GM13976 (cell line): Measurements from ENCODE around the gene ABCC1.

ENCODE experiments used
- DNase-seq: peaks from one replicate; pipeline ENCODE4 v3.0.0; 2012; ENCODE audit warnings: low spot score
- in situ Hi-C: fragments of 300-500 bp; cut with MboI; formaldehyde crosslinking; loops from one replicate; pipeline ENCODE4 v1.12.0; 2022; ENCODE audit warnings: low sequenced_read_pairs, mixed read lengths, inconsistent platforms; ENCODE audit not compliant: unreplicated experiment
- TF ChIP-seq, protein P1 (sequence below): IDR thresholded peaks from 2 replicates; pipeline ENCODE4 v1.5.1; 2012; ENCODE audit warnings: borderline replicate concordance, mild to moderate bottlenecking; ENCODE audit not compliant: insufficient read depth; ENCODE audit errors: extremely low read depth, missing control alignments, control extremely low read depth

The ABCC1 gene

GRCh38 chr16:15983898-15984297 is 34.5 kb downstream of the ABCC1 start:
- DNase-seq: no peak
- in situ Hi-C loops: no loop called here

DNA sequence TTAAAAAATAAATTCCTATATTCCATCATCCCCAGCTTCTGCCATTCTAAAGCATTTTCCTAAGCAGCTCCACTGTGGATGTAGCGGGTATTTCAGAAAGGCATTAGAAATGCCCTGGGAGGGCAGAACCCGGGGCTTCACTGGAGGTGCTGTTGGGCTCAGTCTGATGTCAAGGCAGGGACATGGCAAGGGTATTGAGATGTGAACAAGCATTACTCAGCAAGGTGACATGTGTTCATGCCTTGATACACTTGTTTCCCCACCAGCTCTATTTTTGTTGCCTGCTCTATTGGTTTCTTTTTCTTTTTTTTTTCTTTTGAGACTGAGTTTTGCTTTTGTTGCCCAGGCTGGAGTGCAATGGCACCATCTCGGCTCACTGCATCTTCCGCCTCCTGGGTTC is 35.7 kb downstream of the ABCC1 start:
- in situ Hi-C loops: no loop called here
- TF ChIP-seq, protein P1, sequence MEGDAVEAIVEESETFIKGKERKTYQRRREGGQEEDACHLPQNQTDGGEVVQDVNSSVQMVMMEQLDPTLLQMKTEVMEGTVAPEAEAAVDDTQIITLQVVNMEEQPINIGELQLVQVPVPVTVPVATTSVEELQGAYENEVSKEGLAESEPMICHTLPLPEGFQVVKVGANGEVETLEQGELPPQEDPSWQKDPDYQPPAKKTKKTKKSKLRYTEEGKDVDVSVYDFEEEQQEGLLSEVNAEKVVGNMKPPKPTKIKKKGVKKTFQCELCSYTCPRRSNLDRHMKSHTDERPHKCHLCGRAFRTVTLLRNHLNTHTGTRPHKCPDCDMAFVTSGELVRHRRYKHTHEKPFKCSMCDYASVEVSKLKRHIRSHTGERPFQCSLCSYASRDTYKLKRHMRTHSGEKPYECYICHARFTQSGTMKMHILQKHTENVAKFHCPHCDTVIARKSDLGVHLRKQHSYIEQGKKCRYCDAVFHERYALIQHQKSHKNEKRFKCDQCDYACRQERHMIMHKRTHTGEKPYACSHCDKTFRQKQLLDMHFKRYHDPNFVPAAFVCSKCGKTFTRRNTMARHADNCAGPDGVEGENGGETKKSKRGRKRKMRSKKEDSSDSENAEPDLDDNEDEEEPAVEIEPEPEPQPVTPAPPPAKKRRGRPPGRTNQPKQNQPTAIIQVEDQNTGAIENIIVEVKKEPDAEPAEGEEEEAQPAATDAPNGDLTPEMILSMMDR: no peak
- no peak for DNase-seq

More at GRCh38 chr16:15983898-15984297, 34.5 kb downstream of the ABCC1 start:
- TF ChIP-seq, protein P1: no peak

- no peak for DNase-seq
- in situ Hi-C loops: no loop called here
- TF ChIP-seq, protein P1: no peak
Observed at GRCh38 chr16:15986261-15986660, 36.8 kb downstream of the ABCC1 start.

- in situ Hi-C loops: no loop called here
- TF ChIP-seq, protein P1: no peak
- DNase-seq: no peak
Observed at GRCh38 chr16:15988268-15989013, 39.0 kb downstream of the ABCC1 start.

- TF ChIP-seq, protein P1: no peak
- in situ Hi-C loops: no loop called here
- DNase-seq: no peak
Observed at GRCh38 chr16:15990902-15991301, 41.5 kb downstream of the ABCC1 start.

GRCh38 chr16:15993128-15993527 is 43.7 kb downstream of the ABCC1 start:
- in situ Hi-C loops: no loop called here
- DNase-seq: no peak
- TF ChIP-seq, protein P1: no peak
